C4-2B (cell line): ENCODE measurements around the gene HRCT1.

Experiments
- ZFX ChIP-seq: fragments of 450-650 bp; IDR thresholded peaks from 2 replicates; pipeline ENCODE4 v1.6.1; 2017
- TF ChIP-seq, protein P1 (sequence below): fragments of 450-650 bp; conservative IDR thresholded peaks from 2 replicates; pipeline ENCODE4 v1.5.1; 2017; ENCODE audit warnings: mild to moderate bottlenecking

DNA sequence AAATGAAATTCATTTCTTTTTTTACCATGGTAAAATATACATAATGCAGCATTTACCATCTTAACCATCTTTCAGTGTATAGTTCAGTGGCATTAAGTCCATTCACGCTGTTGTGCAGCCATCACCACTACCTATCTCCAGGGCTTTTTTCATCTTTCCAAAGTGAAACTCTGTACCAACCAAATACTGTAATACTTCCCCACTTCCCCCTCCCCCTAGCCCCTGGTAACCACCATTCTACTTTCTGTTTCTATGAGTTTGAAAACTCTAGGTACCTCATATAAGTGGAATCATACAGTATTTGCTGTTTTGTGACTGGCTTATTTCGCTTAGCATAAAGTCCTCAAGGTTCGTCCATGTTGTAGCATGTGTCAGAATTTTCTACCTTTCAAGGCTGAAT lies 26.7 kb downstream of the HRCT1 start:
- TF ChIP-seq, protein P1, sequence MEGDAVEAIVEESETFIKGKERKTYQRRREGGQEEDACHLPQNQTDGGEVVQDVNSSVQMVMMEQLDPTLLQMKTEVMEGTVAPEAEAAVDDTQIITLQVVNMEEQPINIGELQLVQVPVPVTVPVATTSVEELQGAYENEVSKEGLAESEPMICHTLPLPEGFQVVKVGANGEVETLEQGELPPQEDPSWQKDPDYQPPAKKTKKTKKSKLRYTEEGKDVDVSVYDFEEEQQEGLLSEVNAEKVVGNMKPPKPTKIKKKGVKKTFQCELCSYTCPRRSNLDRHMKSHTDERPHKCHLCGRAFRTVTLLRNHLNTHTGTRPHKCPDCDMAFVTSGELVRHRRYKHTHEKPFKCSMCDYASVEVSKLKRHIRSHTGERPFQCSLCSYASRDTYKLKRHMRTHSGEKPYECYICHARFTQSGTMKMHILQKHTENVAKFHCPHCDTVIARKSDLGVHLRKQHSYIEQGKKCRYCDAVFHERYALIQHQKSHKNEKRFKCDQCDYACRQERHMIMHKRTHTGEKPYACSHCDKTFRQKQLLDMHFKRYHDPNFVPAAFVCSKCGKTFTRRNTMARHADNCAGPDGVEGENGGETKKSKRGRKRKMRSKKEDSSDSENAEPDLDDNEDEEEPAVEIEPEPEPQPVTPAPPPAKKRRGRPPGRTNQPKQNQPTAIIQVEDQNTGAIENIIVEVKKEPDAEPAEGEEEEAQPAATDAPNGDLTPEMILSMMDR, result no peak
- no peak for TF ChIP-seq ZFX
